HEK293 (cell line): ENCODE results near the gene ZC3H18.
A peak's percentile ranks its signal among the peaks of the same experiment; 100 is the strongest.

Source experiments
- HOXA7 ChIP-seq: sonication (generic); formaldehyde crosslinking; IDR thresholded peaks from 2 replicates; pipeline ENCODE4 v1.8.1; 2022; ENCODE audit warnings: missing genetic modification reagents, borderline replicate concordance
- KLF10 ChIP-seq: fragments of 450-650 bp; IDR thresholded peaks from 2 replicates; pipeline ENCODE4 v1.5.1; 2018; ENCODE audit warnings: missing biosample characterization, mild to moderate bottlenecking, missing genetic modification characterization
- KLF16 ChIP-seq: fragments of 450-650 bp; formaldehyde crosslinking; IDR thresholded peaks from 2 replicates; pipeline ENCODE4 v1.5.1; 2017; ENCODE audit warnings: missing biosample characterization, missing genetic modification characterization
- KLF8 ChIP-seq: fragments of 450-650 bp; formaldehyde crosslinking; IDR thresholded peaks from 2 replicates; pipeline ENCODE4 v1.5.1; 2016; ENCODE audit warnings: missing biosample characterization, missing genetic modification characterization
- RBAK ChIP-seq: fragments of 450-650 bp; formaldehyde crosslinking; IDR thresholded peaks from 2 replicates; pipeline ENCODE4 v1.5.1; 2016; ENCODE audit warnings: missing biosample characterization, missing genetic modification characterization
- SCRT2 ChIP-seq: fragments of 450-650 bp; formaldehyde crosslinking; IDR thresholded peaks from 2 replicates; pipeline ENCODE4 v1.5.1; 2016; ENCODE audit warnings: missing biosample characterization, missing genetic modification characterization
- SP7 ChIP-seq: fragments of 450-650 bp; formaldehyde crosslinking; IDR thresholded peaks from 2 replicates; pipeline ENCODE4 v1.5.1; 2016; ENCODE audit warnings: missing biosample characterization, missing genetic modification characterization
- ZBTB17 ChIP-seq: fragments of 450-650 bp; formaldehyde crosslinking; IDR thresholded peaks from 2 replicates; pipeline ENCODE4 v1.5.1; 2016; ENCODE audit warnings: missing biosample characterization, missing genetic modification characterization
- ZBTB21 ChIP-seq: fragments of 450-650 bp; formaldehyde crosslinking; IDR thresholded peaks from 2 replicates; pipeline ENCODE4 v1.5.1; 2017; ENCODE audit warnings: missing biosample characterization, missing genetic modification characterization
- ZNF114 ChIP-seq: fragments of 450-650 bp; formaldehyde crosslinking; IDR thresholded peaks from 2 replicates; pipeline ENCODE4 v1.5.0; 2017; ENCODE audit warnings: missing biosample characterization, missing genetic modification characterization
- ZNF146 ChIP-seq: fragments of 450-650 bp; formaldehyde crosslinking; IDR thresholded peaks from 2 replicates; pipeline ENCODE4 v1.5.1; 2016; ENCODE audit warnings: missing biosample characterization, missing genetic modification characterization
- ZNF214 ChIP-seq: fragments of 450-650 bp; formaldehyde crosslinking; IDR thresholded peaks from 2 replicates; pipeline ENCODE4 v1.5.1; 2017; ENCODE audit warnings: missing biosample characterization, mild to moderate bottlenecking, missing genetic modification characterization, borderline replicate concordance
- ZNF248 ChIP-seq: fragments of 450-650 bp; formaldehyde crosslinking; IDR thresholded peaks from 2 replicates; pipeline ENCODE4 v1.5.1; 2017; ENCODE audit warnings: missing biosample characterization, missing genetic modification characterization
- ZNF335 ChIP-seq: fragments of 450-650 bp; formaldehyde crosslinking; conservative IDR thresholded peaks from 2 replicates; pipeline ENCODE4 v1.5.1; 2016; ENCODE audit warnings: missing biosample characterization, missing genetic modification characterization
- ZNF416 ChIP-seq: fragments of 450-650 bp; formaldehyde crosslinking; IDR thresholded peaks from 2 replicates; pipeline ENCODE4 v1.5.1; 2016; ENCODE audit warnings: missing biosample characterization, missing genetic modification characterization
- ZNF548 ChIP-seq: fragments of 450-650 bp; formaldehyde crosslinking; IDR thresholded peaks from 2 replicates; pipeline ENCODE4 v1.5.1; 2016; ENCODE audit warnings: missing biosample characterization, missing genetic modification characterization
- ZNF558 ChIP-seq: fragments of 450-650 bp; formaldehyde crosslinking; IDR thresholded peaks from 2 replicates; pipeline ENCODE4 v1.5.1; 2016; ENCODE audit warnings: missing biosample characterization, missing genetic modification characterization
- ZNF561 ChIP-seq: fragments of 450-650 bp; IDR thresholded peaks from 2 replicates; pipeline ENCODE4 v1.5.1; 2018; ENCODE audit warnings: missing biosample characterization, missing genetic modification characterization, borderline replicate concordance
- ZNF600 ChIP-seq: fragments of 450-650 bp; formaldehyde crosslinking; IDR thresholded peaks from 2 replicates; pipeline ENCODE4 v1.5.1; 2016; ENCODE audit warnings: missing biosample characterization, missing genetic modification characterization
- ZNF76 ChIP-seq: fragments of 450-650 bp; formaldehyde crosslinking; IDR thresholded peaks from 2 replicates; pipeline ENCODE4; 2016; ENCODE audit warnings: low read depth, missing biosample characterization, missing genetic modification characterization, borderline replicate concordance
- ZNF777 ChIP-seq: fragments of 450-650 bp; formaldehyde crosslinking; IDR thresholded peaks from 2 replicates; pipeline ENCODE4 v1.5.1; 2017; ENCODE audit warnings: missing biosample characterization, missing genetic modification characterization, borderline replicate concordance
- ZNF791 ChIP-seq: fragments of 450-650 bp; formaldehyde crosslinking; IDR thresholded peaks from 2 replicates; pipeline ENCODE4 v1.5.1; 2016; ENCODE audit warnings: missing biosample characterization, missing genetic modification characterization
- TF ChIP-seq, protein P1 (sequence below): fragments of 450-650 bp; formaldehyde crosslinking; IDR thresholded peaks from 2 replicates; pipeline ENCODE4 v1.5.1; 2016; ENCODE audit warnings: missing biosample characterization, missing genetic modification characterization
- TF ChIP-seq, protein P2 (sequence below): fragments of 450-650 bp; formaldehyde crosslinking; conservative IDR thresholded peaks from 2 replicates; pipeline ENCODE4 v1.5.1; 2016; ENCODE audit warnings: low read depth, missing biosample characterization, missing genetic modification characterization
- TF ChIP-seq, protein P3 (sequence below): fragments of 450-650 bp; formaldehyde crosslinking; IDR thresholded peaks from 2 replicates; pipeline ENCODE4 v1.5.1; 2016; ENCODE audit warnings: missing biosample characterization, missing genetic modification characterization
- TF ChIP-seq, protein P4 (sequence below): fragments of 450-650 bp; formaldehyde crosslinking; IDR thresholded peaks from 2 replicates; pipeline ENCODE4; 2016; ENCODE audit warnings: missing biosample characterization, missing genetic modification characterization
- TF ChIP-seq, protein P5 (sequence below): fragments of 450-650 bp; formaldehyde crosslinking; IDR thresholded peaks from 2 replicates; pipeline ENCODE4 v1.5.1; 2016; ENCODE audit warnings: missing biosample characterization, missing genetic modification characterization

ZC3H18 gene

DNA sequence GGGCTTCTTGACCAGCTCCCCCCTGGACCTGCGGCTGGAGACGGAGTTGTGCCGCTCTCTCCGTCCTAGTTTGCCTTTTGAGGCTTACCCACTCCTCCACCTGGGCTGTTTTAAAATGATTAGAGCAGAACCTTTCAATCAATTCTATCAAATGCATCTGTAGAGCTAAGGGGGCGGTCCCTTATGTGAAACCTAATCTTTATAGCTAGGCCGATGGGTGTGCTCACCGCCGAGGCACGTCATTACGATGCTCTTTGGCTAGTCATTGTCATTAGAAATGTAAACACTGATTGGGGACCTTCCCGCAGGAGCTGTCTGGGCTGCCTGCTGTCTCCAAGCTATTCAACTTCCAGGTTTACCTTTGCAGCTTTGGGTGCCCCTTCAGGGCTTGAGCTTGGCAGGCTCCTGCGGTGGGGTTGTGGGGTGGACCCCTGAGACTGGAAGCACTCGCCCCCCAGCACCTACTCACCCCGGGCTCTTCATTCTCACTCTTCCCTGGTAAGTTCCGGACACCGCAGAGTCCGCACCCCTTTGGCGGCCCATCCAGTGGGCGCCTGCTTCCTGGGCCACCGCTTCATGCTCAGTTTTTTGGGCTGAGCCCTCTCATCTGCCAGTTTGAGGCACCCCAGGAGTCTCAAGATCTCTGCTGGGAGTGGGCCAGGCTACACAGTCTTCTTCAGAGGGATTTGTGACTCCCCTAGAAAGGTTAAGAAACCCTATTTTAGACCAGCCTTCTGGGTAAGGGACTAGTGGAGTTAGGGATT, 47.2 kb downstream of the ZC3H18 start (continued):
- peak; percentile 74 for TF ChIP-seq SP7 (tag by site-specific recombination)
- peak; percentile 64; the same call in 1 of the 2 replicates for TF ChIP-seq ZNF600 (tag by site-specific recombination)
- TF ChIP-seq ZNF416 (tag by site-specific recombination): no peak
- TF ChIP-seq, protein P1, sequence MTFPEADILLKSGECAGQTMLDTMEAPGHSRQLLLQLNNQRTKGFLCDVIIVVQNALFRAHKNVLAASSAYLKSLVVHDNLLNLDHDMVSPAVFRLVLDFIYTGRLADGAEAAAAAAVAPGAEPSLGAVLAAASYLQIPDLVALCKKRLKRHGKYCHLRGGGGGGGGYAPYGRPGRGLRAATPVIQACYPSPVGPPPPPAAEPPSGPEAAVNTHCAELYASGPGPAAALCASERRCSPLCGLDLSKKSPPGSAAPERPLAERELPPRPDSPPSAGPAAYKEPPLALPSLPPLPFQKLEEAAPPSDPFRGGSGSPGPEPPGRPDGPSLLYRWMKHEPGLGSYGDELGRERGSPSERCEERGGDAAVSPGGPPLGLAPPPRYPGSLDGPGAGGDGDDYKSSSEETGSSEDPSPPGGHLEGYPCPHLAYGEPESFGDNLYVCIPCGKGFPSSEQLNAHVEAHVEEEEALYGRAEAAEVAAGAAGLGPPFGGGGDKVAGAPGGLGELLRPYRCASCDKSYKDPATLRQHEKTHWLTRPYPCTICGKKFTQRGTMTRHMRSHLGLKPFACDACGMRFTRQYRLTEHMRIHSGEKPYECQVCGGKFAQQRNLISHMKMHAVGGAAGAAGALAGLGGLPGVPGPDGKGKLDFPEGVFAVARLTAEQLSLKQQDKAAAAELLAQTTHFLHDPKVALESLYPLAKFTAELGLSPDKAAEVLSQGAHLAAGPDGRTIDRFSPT (tag by site-specific recombination): no peak
- TF ChIP-seq, protein P2, sequence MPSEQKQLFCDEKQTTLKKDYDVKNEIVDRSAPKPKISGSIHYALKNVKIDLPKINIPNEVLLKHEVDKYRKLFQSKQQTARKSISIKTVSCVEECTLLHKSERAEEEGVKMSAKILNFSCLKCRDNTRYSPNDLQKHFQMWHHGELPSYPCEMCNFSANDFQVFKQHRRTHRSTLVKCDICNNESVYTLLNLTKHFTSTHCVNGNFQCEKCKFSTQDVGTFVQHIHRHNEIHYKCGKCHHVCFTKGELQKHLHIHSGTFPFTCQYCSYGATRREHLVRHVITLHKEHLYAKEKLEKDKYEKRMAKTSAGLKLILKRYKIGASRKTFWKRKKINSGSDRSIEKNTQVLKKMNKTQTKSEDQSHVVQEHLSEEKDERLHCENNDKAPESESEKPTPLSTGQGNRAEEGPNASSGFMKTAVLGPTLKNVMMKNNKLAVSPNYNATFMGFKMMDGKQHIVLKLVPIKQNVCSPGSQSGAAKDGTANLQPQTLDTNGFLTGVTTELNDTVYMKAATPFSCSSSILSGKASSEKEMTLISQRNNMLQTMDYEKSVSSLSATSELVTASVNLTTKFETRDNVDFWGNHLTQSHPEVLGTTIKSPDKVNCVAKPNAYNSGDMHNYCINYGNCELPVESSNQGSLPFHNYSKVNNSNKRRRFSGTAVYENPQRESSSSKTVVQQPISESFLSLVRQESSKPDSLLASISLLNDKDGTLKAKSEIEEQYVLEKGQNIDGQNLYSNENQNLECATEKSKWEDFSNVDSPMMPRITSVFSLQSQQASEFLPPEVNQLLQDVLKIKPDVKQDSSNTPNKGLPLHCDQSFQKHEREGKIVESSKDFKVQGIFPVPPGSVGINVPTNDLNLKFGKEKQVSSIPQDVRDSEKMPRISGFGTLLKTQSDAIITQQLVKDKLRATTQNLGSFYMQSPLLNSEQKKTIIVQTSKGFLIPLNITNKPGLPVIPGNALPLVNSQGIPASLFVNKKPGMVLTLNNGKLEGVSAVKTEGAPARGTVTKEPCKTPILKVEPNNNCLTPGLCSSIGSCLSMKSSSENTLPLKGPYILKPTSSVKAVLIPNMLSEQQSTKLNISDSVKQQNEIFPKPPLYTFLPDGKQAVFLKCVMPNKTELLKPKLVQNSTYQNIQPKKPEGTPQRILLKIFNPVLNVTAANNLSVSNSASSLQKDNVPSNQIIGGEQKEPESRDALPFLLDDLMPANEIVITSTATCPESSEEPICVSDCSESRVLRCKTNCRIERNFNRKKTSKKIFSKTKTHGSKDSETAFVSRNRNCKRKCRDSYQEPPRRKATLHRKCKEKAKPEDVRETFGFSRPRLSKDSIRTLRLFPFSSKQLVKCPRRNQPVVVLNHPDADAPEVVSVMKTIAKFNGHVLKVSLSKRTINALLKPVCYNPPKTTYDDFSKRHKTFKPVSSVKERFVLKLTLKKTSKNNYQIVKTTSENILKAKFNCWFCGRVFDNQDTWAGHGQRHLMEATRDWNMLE (tag by site-specific recombination): no peak
- no peak for TF ChIP-seq ZNF558 (tag by site-specific recombination)
- no peak for TF ChIP-seq ZNF248
- TF ChIP-seq, protein P3, sequence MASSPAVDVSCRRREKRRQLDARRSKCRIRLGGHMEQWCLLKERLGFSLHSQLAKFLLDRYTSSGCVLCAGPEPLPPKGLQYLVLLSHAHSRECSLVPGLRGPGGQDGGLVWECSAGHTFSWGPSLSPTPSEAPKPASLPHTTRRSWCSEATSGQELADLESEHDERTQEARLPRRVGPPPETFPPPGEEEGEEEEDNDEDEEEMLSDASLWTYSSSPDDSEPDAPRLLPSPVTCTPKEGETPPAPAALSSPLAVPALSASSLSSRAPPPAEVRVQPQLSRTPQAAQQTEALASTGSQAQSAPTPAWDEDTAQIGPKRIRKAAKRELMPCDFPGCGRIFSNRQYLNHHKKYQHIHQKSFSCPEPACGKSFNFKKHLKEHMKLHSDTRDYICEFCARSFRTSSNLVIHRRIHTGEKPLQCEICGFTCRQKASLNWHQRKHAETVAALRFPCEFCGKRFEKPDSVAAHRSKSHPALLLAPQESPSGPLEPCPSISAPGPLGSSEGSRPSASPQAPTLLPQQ (tag by site-specific recombination): no peak
- TF ChIP-seq HOXA7 (CRISPR knock-in tag): no peak
- peak; percentile 61; the same call in 1 of the 2 replicates for TF ChIP-seq ZBTB17 (tag by site-specific recombination)
- TF ChIP-seq, protein P4, sequence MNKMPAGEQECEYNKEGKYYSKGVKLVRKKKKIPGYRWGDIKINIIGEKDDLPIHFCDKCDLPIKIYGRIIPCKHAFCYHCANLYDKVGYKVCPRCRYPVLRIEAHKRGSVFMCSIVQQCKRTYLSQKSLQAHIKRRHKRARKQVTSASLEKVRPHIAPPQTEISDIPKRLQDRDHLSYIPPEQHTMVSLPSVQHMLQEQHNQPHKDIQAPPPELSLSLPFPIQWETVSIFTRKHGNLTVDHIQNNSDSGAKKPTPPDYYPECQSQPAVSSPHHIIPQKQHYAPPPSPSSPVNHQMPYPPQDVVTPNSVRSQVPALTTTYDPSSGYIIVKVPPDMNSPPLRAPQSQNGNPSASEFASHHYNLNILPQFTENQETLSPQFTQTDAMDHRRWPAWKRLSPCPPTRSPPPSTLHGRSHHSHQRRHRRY (tag by site-specific recombination): no peak
- TF ChIP-seq KLF8 (tag by site-specific recombination): 0 out of 2 replicates have a peak, but pooled peaks have one; percentile 24
- TF ChIP-seq RBAK: no peak
- TF ChIP-seq ZNF114 (tag by site-specific recombination): no peak
- peak; percentile 77 for TF ChIP-seq ZNF335 (tag by site-specific recombination)
- TF ChIP-seq, protein P5, sequence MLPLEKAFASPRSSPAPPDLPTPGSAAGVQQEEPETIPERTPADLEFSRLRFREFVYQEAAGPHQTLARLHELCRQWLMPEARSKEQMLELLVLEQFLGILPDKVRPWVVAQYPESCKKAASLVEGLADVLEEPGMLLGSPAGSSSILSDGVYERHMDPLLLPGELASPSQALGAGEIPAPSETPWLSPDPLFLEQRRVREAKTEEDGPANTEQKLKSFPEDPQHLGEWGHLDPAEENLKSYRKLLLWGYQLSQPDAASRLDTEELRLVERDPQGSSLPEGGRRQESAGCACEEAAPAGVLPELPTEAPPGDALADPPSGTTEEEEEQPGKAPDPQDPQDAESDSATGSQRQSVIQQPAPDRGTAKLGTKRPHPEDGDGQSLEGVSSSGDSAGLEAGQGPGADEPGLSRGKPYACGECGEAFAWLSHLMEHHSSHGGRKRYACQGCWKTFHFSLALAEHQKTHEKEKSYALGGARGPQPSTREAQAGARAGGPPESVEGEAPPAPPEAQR: no peak
- no peak for TF ChIP-seq ZNF791 (tag by site-specific recombination)
- no peak for TF ChIP-seq SCRT2 (tag by site-specific recombination)
- TF ChIP-seq KLF16: no peak
- no peak for TF ChIP-seq ZNF548
- peak; percentile 77; the same call in 1 of the 2 replicates for TF ChIP-seq KLF10
- no peak for TF ChIP-seq ZNF214
- TF ChIP-seq ZNF561 (tag by site-specific recombination): no peak
- TF ChIP-seq ZBTB21 (tag by site-specific recombination): peak; percentile 64; the same call in 1 of the 2 replicates
- TF ChIP-seq ZNF146 (tag by site-specific recombination): no peak
- no peak for TF ChIP-seq ZNF777 (tag by site-specific recombination)
- TF ChIP-seq ZNF76 (tag by site-specific recombination): no peak
